Measurements from ENCODE around the gene PRR35. TPM values are rescaled to one million over a fixed set of nuclear protein-coding genes. Genes with fewer than 3 reads are reported as not detected.

The PRR35 gene
- total RNA-seq, 1 donor from 2014 or later, result not detected

DNA sequence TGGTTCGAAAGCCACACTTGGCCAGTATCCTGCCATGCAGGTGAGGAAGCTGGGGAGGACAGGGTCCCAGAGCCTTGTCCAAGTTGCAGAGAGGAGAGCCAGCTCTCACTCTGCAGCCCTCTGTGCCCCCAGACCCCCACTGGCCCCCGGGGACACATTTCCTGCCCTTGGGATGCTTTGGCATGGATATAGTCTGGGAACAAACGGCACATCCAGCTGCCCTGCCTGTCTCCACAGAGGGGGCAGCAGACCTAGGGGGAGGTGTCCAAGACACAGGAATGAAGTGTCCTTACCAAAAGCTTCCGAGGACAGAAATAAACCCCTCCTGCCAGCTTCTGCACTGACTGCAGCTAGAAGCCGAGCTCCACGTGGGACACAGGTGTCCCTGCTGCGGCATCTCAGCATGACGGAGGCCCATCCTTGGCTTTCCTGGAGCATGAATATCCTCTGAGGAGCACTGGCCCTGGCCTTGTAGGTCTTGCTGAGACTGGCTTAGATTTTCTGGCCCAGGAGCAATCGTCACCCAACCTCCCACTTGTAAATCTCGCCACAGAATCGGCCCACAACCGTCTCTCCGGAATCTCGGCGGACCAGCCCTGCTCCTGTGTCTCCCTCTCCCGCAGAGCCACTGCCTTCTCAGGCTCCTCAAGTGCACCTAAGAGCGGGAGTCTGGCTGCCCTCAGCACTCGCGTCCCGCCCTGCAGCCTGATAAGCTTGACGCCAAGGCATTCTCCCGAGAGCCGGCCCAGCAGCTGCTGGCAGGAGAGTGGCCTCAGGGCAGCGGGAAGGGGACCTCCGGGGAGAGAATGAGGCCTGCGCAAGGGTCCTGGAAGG, 33.8 kb upstream of the PRR35 start:
- ATAC-seq (ENCODE audit: poor library complexity) (peak; percentile 45), DNase-seq (peak; percentile 76)
- intact Hi-C loops (cut with DNase I), result loop anchor here (10.0 kb wide), 1 partner anchor 102 kb away; the partner anchor contains the start of gene RAB11FIP3

DNA sequence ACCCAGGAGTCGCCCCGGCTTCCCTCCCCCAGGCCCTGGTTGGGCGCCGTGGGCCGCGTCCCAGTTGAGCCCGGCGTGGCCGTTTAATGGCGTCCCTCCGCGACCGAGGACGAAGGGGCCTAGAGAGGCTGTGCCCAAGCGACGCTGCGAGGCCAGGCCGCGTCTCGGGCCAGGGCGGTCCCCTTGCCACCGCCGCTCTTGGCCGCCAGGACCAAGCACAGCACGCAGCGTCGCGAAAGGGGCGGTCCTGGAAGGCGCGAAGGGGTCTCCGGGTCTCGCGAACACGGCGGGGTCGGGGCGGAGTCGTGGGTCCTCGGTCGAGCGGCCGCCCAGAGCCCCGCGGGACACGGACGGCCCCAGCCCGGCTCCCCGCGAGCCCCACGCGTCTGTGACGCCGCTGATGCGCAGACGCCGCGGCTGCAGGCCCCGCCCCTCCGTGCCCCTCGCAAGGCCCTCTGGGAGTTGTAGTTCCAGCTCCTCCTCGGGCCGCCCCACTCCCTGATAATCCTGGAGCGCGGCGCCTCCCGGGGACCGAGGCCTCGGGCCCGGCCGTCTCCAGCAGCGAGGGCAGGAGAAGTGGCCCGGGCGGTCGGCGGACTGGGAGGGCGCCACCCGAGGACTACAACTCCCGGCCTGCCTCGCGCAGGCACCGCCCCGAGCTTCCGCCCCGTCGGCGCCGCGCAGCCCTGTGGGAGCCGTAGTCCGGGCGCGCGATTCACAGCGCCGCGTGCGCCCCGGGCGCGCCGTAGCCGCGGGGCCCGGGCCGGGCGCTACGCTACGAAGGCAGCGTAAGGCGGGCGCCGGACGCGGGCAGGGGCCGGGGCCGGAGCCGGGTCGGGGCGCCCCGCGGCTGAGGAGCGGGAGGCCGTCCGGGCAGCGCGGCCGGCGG, 32.9 kb upstream of the PRR35 start, which contains the start of gene CAPN15:
CAPN15 (plus strand) TSS at position 698 of the 889 bp plus-strand sequence. CDS start 19,127 bp downstream, outside the sequence.
- intact Hi-C loops (cut with DNase I), result loop anchor here (10.0 kb wide), 1 partner anchor 102 kb away; the partner anchor contains the start of gene RAB11FIP3
- DNase-seq (peak; percentile 92), ATAC-seq (ENCODE audit: poor library complexity) (peak; percentile 93)

- DNase-seq (peak; percentile 60), ATAC-seq (ENCODE audit: poor library complexity) (no peak)
- intact Hi-C loops (cut with DNase I), result loop anchor here (10.0 kb wide), 1 partner anchor 104 kb away; the partner anchor contains the start of gene RAB11FIP3
Measured at GRCh38 chr16:528111-529011, 31.8 kb upstream of the PRR35 start.

DNA sequence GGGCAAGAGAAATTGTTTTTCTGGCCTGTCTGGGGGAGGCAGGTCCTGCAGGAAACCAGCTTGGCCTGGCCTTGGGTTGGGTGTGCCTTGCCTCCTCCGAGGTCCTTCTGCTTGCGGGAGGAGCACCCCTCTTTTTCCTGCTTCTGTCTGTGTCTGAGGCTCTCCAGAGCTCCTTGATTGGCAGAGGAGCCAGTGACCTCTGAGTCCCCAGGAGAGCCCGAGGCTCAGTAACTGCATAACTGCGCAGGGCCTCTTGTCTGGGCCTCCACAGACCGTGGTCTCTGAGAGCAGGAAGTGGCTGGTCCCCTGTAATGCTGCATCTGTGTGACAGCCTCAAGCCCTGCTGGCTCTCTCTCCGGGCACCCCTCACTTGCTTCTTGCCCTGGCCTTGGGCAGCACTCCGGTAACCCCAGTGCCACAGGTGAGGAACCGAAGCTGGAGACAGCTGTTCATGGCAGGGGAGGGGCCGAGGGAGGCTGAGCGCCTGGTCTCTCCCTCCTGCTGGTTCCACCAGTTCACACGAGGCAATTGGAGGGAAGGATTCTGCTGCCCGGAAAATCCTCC, 31.1 kb upstream of the PRR35 start:
- no peak for ATAC-seq (ENCODE audit: poor library complexity)
- no peak for DNase-seq
- intact Hi-C loops (cut with DNase I), result loop anchor here (10.0 kb wide), 1 partner anchor 104 kb away; the partner anchor contains the start of gene RAB11FIP3

DNA sequence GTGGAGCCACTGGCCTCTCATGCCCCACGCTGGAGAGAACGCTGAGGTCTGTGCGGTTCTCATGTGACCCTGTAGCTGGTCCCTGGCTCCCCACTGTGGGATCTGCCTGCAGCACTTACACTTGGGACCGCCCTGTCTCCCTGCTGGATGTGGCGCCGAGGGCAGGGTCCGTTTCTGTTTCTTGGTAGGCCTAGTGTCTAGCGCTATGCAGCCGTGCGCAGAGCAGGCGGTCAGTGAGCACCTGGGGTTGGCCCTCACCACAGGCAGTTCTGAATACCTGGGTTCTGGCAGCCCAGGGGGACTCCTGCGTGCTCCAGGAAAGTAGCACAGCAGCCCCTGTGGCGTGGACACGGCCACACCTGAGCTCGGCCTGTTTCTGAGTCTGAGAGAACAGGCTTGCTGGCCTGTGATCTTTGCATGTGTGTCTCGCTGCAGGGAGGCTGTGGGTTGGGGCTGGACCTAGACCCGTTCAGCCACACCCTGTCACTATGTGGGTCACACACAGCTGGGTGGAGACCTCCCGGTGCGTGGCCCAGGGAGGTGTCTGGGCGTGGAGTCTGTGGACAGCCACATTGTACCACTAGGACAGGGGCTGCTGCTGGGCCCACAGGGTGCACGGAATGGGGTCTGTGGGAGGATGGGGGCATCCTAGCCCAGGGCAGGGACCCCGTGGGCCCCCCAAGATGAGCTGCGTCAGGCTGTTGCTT, 29.9 kb upstream of the PRR35 start:
- intact Hi-C loops (cut with DNase I), result no loop called here
- ATAC-seq (ENCODE audit: poor library complexity) (no peak), DNase-seq (no peak)

- ATAC-seq (ENCODE audit: poor library complexity), result no peak
- no peak for DNase-seq
- intact Hi-C loops (cut with DNase I), result no loop called here
Measured at GRCh38 chr16:531494-532125, 28.6 kb upstream of the PRR35 start.

- no peak for DNase-seq
- intact Hi-C loops (cut with DNase I), result no loop called here
- peak; percentile 19 for ATAC-seq (ENCODE audit: poor library complexity)
Measured at GRCh38 chr16:533391-534123, 26.6 kb upstream of the PRR35 start.

DNA sequence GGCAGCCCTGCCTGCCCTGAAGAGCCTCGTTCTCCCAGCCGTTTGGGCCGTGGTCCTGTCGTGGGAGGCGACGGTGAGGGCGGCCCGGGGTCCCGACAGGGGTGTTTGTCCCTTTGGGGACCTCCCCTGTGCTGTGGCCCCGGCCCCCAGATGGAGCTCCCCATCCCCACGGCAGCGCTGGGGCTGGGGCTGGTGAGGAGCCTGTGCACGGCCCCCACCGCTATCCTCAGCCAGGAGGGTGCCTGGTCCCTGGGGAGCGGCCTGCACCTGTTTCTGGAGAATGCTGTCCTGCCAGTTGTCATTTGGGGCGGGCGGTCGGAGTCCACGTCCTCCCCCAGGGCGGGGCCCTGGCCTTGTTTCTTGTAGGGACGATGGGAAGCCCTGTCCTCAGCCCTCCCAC, 26.1 kb upstream of the PRR35 start:
- intact Hi-C loops (cut with DNase I), result no loop called here
- DNase-seq, result no peak
- ATAC-seq (ENCODE audit: poor library complexity), result no peak

GRCh38 chr16:534856-535445, 25.2 kb upstream of the PRR35 start:
- intact Hi-C loops (cut with DNase I), result no loop called here
- DNase-seq (no peak), ATAC-seq (ENCODE audit: poor library complexity) (peak; percentile 3)

DNA sequence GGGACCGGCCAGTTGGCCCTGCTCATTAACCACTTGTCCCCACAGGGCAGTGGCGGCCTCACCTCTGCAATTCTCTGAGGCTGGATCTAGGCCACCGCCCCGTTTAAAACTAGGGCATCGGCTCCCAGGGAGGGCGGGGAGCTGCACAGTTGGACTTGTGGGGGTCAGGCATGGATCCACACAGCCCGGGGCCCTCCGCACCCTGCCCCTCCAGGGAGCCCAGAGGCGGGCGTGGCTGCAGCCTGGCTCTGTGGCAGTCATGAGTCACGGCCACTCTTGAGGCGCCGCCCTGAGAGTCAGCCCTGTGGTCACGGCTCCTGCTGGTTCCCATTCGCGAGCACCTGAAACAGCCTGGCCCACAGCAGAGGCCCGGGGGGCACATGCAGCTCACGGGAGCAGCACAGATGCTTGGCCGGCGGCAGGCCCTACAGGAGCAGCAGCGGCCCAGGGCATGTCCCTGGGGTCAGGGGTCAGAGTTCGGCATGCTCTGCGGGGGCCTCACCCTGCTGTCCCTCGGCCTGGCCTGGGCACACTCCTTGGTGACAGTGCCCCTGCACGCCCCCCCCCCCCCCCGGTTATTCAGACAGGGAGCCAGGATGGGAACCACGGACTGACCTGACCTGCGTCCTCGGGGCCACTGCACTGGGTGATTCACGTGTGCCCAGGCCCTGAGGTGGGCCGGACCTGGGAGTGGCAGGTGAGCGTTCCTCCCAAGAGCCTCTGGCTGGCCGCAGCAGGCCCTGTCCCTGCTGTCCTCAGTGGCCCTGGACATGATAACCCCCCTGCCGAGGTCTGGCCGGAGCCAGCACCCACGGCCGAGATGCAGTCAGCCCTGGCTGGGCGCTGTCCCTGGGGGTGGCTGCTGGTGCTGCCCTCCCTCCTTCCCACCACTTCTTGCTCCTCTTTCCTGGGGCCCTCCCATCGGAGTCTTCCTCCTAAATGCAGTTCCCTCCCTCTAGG, 24.5 kb upstream of the PRR35 start:
- intact Hi-C loops (cut with DNase I), result no loop called here
- peak; percentile 56 for DNase-seq
- peak; percentile 30 for ATAC-seq (ENCODE audit: poor library complexity)

DNA sequence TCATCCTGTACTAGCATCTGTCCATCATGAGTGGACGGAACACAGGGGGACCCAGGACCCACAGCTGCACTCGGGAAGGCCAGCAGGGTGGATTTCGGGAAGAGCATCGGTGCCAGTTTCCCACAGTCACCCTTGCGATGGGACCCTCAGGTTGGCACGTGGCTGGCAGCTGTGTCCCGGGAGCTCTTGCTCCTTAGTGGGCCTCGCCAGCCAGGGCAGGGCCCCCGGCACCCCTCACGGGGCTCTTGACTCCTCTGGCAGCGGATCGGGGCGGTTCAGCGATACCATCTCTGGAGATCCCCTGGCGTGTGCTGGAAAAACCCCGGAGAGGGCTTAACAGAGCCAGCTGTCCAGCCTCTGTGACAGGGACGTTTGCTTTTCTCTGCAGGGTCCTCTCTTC, 23.4 kb upstream of the PRR35 start:
- no peak for ATAC-seq (ENCODE audit: poor library complexity)
- no peak for DNase-seq
- intact Hi-C loops (cut with DNase I), result no loop called here

GRCh38 chr16:537415-538335, 22.5 kb upstream of the PRR35 start:
- DNase-seq (no peak), ATAC-seq (ENCODE audit: poor library complexity) (no peak)
- intact Hi-C loops (cut with DNase I), result no loop called here

- no peak for DNase-seq
- intact Hi-C loops (cut with DNase I), result no loop called here
- ATAC-seq (ENCODE audit: poor library complexity), result no peak
Measured at GRCh38 chr16:539901-540530, 20.2 kb upstream of the PRR35 start.

Data from Right ventricle myocardium superior (tissue), 1 donor.